Loucy (cell line): ENCODE data around the gene LTB4R.

Experiments used
- H2AFZ ChIP-seq: fragments of 200-600 bp; sonication (generic); 2 replicates; pipeline ENCODE4 v1.6.0; 2016; ENCODE audit warnings: antibody characterized with exemption, mild to moderate bottlenecking, low read length, moderate library complexity
- H3F3A ChIP-seq: fragments of 200-600 bp; 2 replicates; pipeline ENCODE4 v1.6.0; 2016; ENCODE audit warnings: antibody characterized with exemption, low read depth, mild to moderate bottlenecking
- H3K27me3 ChIP-seq: fragments of 200-600 bp; sonication (generic); 2 replicates; pipeline ENCODE4 v1.6.1; 2014; ENCODE audit warnings: low read length, mild to moderate bottlenecking; ENCODE audit not compliant: insufficient read depth, poor library complexity, severe bottlenecking
- H3K36me3 ChIP-seq: fragments of 200-600 bp; sonication (generic); 2 replicates; pipeline ENCODE4 v1.6.1; 2016; ENCODE audit warnings: low read length; ENCODE audit not compliant: insufficient read depth
- H3K4me1 ChIP-seq: fragments of 200-600 bp; sonication (generic); 2 replicates; pipeline ENCODE4 v1.5.1; 2014; ENCODE audit warnings: low read length, mild to moderate bottlenecking; ENCODE audit not compliant: insufficient read depth, poor library complexity, severe bottlenecking
- H3K4me2 ChIP-seq: fragments of 200-600 bp; sonication (generic); 2 replicates; pipeline ENCODE4 v1.6.0; 2014; ENCODE audit warnings: antibody characterized with exemption, low read length, low read depth, mild to moderate bottlenecking; ENCODE audit not compliant: poor library complexity, severe bottlenecking
- H3K4me3 ChIP-seq: fragments of 200-600 bp; sonication (generic); 2 replicates; pipeline ENCODE4 v1.5.1; 2014; ENCODE audit warnings: low read length, mild to moderate bottlenecking, mixed read lengths; ENCODE audit not compliant: poor library complexity, severe bottlenecking
- H3K79me2 ChIP-seq: fragments of 200-600 bp; sonication (generic); 2 replicates; pipeline ENCODE4 v1.6.1; 2014; ENCODE audit warnings: low read length; ENCODE audit not compliant: insufficient read depth
- H3K9ac ChIP-seq: fragments of 200-600 bp; sonication (generic); 2 replicates; pipeline ENCODE4 v1.6.0; 2014; ENCODE audit warnings: mild to moderate bottlenecking, low read depth, low read length, moderate library complexity; ENCODE audit not compliant: poor library complexity, severe bottlenecking
- H3K9me2 ChIP-seq: fragments of 200-600 bp; sonication (generic); replicated peaks from 2 replicates; pipeline ENCODE4 v1.6.1; 2016; ENCODE audit warnings: low read depth, low read length, mixed read lengths
- H3K9me3 ChIP-seq: fragments of 200-600 bp; sonication (generic); 2 replicates; pipeline ENCODE4 v1.6.1; 2014; ENCODE audit warnings: mild to moderate bottlenecking, antibody characterized with exemption, low read length, low read depth; ENCODE audit not compliant: insufficient read depth
- H4K20me1 ChIP-seq: fragments of 200-600 bp; sonication (generic); 2 replicates; pipeline ENCODE4 v1.6.0; 2014; ENCODE audit warnings: antibody characterized with exemption, low read length, mild to moderate bottlenecking; ENCODE audit not compliant: insufficient read depth, poor library complexity, severe bottlenecking
- EZH2phosphoT487 ChIP-seq: fragments of 200-600 bp; IDR thresholded peaks from 2 replicates; pipeline ENCODE4 v1.6.1; 2018; ENCODE audit warnings: antibody characterized with exemption, mild to moderate bottlenecking, moderate library complexity, borderline replicate concordance
- TF ChIP-seq, protein P1 (sequence below): fragments of 200-600 bp; sonication (generic); conservative IDR thresholded peaks from 2 replicates; pipeline ENCODE4 v1.5.1; 2014; ENCODE audit warnings: mild to moderate bottlenecking, antibody characterized with exemption, low read length

LTB4R gene

DNA sequence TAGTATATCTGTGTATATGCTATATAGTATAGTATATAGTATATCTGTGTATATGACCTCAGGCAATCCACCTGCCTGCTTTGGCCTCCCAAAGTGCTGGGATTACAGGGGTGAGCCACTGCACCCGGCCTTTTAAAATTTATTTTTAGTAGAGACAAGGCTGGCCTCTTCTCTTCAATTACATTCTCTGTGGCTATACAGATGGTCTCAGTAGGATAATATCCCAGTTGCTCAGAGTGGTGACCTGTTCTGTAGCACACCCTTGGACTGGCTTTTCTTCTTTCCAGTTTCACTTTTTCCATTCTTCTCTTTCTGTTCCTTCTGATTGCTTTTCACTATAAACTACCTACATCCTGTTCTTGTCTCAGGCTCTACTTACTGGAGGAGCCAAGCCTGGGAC is 53.5 kb downstream of the LTB4R start:
- Histone ChIP-seq H3K9me3 (no peaks in the 10 kb centered on the region), H3K27me3 (no peaks in the 10 kb centered on the region), H3K4me3 (peak overlapping the region; percentile 100), H3K36me3 (no peaks in the 10 kb centered on the region), H2AFZ (no peak overlapping the region), H3K4me2 (peak overlapping the region; percentile 100), H4K20me1 (peaks cover 5% of the 10 kb centered on the region), H3F3A (no peaks in the 10 kb centered on the region), H3K9me2 (no peaks in the 10 kb centered on the region), H3K9ac (no peak overlapping the region), H3K4me1 (peaks cover 24% of the 10 kb centered on the region), H3K79me2 (peaks cover 18% of the 10 kb centered on the region)
- TF ChIP-seq EZH2phosphoT487: no peak
- TF ChIP-seq, protein P1, sequence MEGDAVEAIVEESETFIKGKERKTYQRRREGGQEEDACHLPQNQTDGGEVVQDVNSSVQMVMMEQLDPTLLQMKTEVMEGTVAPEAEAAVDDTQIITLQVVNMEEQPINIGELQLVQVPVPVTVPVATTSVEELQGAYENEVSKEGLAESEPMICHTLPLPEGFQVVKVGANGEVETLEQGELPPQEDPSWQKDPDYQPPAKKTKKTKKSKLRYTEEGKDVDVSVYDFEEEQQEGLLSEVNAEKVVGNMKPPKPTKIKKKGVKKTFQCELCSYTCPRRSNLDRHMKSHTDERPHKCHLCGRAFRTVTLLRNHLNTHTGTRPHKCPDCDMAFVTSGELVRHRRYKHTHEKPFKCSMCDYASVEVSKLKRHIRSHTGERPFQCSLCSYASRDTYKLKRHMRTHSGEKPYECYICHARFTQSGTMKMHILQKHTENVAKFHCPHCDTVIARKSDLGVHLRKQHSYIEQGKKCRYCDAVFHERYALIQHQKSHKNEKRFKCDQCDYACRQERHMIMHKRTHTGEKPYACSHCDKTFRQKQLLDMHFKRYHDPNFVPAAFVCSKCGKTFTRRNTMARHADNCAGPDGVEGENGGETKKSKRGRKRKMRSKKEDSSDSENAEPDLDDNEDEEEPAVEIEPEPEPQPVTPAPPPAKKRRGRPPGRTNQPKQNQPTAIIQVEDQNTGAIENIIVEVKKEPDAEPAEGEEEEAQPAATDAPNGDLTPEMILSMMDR: no peak

DNA sequence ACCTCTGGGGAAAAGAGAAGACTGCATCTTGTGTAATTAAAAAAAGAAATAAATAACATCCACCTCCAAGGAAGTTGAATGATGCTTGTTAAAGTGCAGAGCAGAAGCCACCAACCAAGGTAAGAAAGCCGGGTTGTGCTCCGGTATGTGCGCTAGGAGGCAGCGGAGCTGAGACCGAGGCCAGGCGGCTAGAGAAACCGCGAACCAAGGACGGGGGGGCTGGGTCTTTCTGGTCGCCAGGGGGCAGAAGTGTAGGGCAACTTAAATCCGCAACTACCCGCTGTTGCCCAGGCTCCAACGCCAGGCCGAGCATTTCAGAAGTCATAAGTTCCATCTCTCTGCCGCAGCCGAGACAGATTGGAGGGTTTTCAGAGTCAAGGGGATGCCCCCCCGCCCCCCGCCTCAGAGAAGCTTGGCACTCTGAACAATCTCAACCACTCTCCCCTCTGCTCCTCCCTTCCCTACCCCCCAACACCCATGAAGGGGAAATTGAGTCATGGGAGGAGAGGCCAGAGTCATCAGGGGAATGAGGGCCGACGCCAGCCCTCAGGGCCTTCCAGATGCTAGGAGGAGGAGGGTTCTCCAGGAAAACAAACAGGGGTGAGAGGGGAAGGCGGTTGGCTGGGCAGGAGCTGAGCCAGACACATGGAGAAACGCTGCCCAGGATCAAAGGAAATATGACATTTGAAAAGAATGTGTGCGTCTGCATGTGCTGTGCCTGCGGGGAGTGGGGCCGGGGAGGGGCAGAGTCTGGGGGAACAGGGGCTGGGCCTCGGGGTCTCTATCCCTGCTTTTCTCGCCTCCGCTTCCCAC is 54.5 kb downstream of the LTB4R start:
- peaks cover 30% of the 10 kb centered on the region for H3K4me1 ChIP-seq
- H3K9ac ChIP-seq: peak overlapping the region; percentile 100
- no peaks in the 10 kb centered on the region for H3K27me3 ChIP-seq
- 0 out of 2 replicates have a peak overlapping the region, but pooled peaks have one; percentile 24 for H2AFZ ChIP-seq
- peak overlapping the region; percentile 100 for H3K4me2 ChIP-seq
- H3K9me2 ChIP-seq: no peaks in the 10 kb centered on the region
- H4K20me1 ChIP-seq: peaks cover 5% of the 10 kb centered on the region
- TF ChIP-seq EZH2phosphoT487: no peak
- TF ChIP-seq, protein P1: peak; percentile 98
- peaks cover 18% of the 10 kb centered on the region for H3K79me2 ChIP-seq
- no peaks in the 10 kb centered on the region for H3K9me3 ChIP-seq
- no peaks in the 10 kb centered on the region for H3F3A ChIP-seq
- peak overlapping the region; percentile 100 for H3K4me3 ChIP-seq
- no peaks in the 10 kb centered on the region for H3K36me3 ChIP-seq

DNA sequence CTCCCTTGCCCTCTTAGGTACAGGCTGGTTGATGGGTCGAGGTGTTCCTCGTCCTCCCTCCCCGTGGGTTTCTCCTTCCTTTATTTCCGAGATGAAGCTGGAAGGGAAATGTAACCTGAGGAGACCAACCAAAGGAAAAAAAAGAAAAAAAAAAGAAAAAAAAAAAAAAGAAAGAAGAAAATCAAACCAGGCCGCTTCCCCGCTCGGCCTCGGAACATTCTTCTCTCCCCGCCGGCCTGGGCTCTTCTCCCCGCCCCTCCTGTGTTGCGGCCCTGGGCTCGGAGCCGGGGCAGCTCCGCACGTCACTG is 55.1 kb downstream of the LTB4R start:
- peak overlapping the region; percentile 100 for H3K9ac ChIP-seq
- peak overlapping the region; percentile 24; the same call in 1 of the 2 replicates for H2AFZ ChIP-seq
- H3K4me1 ChIP-seq: peaks cover 35% of the 10 kb centered on the region
- peak overlapping the region; percentile 100 for H3K4me2 ChIP-seq
- H3K9me2 ChIP-seq: no peaks in the 10 kb centered on the region
- H3F3A ChIP-seq: no peaks in the 10 kb centered on the region; the same call in 1 of the 2 replicates
- H3K27me3 ChIP-seq: no peaks in the 10 kb centered on the region
- peaks cover 5% of the 10 kb centered on the region for H4K20me1 ChIP-seq
- H3K9me3 ChIP-seq: no peaks in the 10 kb centered on the region
- H3K36me3 ChIP-seq: no peaks in the 10 kb centered on the region
- H3K79me2 ChIP-seq: peaks cover 24% of the 10 kb centered on the region
- peak overlapping the region; percentile 100 for H3K4me3 ChIP-seq
- no peak for TF ChIP-seq EZH2phosphoT487
- TF ChIP-seq, protein P1: no peak
